ENCODE results near the gene KIF16B.
"Not testable (repeated sequence)": the region's sequence is repeated elsewhere in the genome, so short reads cannot be mapped to it uniquely, and the experiment has no call there.

Gene KIF16B

DNA sequence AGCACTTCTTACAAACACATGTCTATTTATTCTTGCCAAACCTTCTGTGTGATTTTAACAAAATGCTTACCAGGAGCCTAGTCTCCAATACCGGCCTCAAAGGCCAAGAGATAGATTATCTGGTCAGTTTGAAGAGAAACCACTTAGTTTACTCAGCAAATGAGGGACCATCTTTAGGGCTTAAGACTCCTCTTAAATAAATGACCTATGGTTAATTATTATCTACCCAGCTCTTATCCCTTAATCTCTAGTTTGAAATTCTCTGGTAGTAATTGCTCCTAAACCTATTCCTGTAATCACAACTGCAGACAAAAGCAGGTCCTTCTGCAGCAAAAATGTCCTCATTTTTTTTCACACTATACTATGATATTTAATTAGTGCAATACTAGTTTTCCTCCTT lies 301.8 kb downstream of the KIF16B start:
- H3K4me3 ChIP-seq (ENCODE audit: low read depth, low read length), result no peak overlapping the region

DNA sequence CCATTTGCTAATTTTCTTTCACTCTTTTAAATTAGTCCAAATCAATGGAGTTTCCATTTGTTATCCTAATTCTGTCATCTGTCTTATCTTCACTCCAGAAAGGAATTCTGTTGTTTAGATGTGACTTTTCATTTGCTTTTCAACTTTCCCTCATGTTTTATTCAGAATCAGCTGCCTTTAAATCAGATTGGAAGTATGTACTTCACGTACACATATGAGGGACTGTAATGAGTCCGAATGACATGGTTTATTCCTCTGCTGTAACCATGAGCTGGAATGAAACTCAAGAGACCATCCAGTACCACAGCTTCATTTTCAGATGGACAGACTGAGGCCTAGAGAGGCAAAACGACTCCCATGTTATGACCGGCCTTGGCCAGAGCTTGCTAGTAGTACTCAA lies 302.3 kb downstream of the KIF16B start:
- H3K4me3 ChIP-seq (ENCODE audit: low read depth, low read length), result no peak overlapping the region

DNA sequence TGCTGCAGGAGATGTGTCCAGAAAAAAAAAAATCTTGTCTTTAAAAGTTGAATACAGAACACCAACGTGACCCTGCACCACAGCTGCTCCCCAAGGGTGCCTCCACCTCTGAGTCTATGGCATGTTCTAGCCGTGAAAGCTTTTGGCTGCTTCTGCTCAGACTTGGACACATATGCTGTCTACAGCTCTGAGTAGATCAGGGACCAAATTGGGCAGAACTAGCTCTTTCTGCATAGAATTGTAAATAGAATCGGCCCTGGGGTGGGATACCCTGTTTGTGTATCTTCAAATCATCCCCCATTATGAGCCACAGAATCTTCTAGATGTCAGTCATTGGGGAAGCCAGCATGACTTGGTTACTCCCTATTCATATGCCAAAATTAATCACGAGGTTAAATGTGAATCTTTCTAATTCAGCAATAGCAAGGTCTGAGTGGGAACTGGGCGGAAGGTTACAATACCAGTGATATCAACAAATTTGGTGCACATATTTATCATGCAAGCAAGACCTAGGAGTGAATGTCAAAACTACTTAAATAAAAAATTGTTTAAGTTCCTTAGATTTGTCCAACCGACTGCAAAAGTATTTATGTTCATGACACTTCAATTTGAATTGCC lies 302.8 kb downstream of the KIF16B start:
- H3K4me3 ChIP-seq (ENCODE audit: low read depth, low read length), result no peak overlapping the region

DNA sequence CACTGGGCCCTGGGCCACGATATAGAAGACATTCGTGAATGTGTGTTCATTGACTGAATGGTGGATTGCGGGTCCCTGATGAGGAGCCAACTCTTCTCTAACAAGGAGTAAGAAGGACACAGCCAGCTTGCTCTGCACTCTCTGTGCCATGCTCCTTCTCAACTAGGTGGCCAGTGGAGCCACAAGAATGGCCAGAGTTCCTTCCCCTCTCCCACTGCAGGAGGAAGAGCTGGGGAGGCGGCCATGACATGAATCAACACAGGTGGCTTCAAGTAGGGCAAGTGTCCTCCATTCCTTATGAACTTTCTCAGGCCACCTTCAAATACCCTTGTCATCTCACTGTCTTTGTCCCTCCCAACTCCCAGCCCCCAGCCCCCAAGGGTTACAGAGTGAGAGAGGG lies 305.7 kb downstream of the KIF16B start:
- H3K4me3 ChIP-seq (ENCODE audit: low read depth, low read length), result no peak overlapping the region

DNA sequence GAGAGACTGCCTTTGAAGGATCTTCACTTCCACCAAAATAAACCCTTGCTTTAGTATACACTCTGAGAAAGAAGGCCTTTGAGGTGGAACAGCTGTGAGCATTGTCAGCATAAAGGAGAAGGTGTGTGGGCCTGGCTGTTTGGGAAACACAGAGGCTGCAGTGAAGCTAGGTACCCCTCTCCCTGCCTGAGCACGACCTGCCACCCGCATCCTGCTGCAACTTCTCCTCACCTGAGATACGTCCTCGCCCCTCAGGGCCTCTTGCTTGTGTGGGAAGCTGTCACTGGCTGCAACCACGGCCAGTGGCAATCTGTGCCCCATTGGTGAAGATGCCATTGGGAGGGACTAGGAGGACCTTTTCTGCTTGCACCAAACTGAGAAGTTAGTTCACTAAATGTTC lies 307.9 kb downstream of the KIF16B start:
- H3K4me3 ChIP-seq (ENCODE audit: low read depth, low read length), result no peak overlapping the region

DNA sequence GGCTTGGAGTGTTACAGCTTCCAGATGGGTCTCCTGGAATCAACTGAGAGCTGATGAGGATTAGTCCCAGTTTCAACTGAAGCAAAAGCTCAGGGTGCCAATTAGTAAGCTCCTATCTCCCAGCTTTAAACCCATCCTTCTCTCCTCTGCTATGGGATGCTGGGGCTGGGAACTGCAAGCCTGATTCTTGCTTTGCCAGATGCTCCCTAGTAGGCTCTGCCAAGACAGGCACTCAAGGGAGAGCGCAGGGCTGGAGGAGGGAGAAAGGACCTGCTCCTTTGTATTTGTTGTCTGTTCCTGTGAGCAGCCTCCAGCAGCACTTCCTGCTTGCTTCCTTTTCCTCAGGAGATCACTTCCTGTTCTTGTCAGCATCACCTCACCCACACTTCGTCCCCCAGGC lies 309.7 kb downstream of the KIF16B start:
- H3K4me3 ChIP-seq (ENCODE audit: low read depth, low read length), result no peak overlapping the region

DNA sequence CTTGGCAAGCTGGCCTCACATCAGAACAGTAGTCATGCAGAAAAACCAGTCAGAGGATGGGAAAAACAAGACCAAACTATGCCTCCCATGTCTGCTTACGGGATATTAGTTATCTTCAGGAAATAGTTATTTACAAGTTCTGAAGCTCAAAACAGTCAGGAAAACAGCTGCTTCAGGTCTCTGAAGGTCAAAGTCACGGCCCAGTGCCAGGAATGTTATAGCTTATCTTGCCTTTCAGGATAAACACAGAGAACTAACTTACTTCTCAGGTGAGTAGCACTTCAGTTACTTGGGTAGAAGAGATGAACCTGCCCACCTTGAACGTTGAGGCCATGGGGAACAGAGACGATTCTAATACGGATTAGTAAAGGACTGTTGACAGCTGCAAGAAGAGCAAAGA lies 310.7 kb downstream of the KIF16B start:
- H3K4me3 ChIP-seq (ENCODE audit: low read depth, low read length), result no peak overlapping the region

DNA sequence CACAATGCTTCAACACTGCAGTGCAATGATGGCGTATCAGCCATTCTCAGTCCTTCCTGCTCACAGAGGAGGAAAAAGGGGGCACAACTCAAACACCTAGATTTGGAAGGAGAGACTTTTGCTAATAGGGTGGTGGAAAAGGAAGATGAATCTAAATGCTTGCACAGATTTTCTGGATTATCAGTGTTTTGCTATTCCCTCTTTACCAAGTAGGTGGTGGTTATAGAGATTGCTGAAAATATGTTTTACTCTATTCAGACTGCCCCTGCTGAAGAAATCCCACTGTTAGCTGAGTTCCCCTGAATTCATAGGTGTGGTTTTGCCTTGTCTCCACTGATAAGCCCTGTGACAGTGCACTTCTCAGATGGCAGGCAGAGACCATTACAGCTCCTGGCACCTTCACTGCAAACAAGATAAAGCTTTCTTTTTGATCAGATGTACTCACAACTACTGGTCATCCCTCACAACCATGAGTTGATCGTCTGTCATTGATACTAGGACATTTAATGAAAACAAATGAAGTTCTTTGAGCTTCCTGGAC lies 311.4 kb downstream of the KIF16B start:
- H3K4me3 ChIP-seq (ENCODE audit: low read depth, low read length), result no peak overlapping the region

DNA sequence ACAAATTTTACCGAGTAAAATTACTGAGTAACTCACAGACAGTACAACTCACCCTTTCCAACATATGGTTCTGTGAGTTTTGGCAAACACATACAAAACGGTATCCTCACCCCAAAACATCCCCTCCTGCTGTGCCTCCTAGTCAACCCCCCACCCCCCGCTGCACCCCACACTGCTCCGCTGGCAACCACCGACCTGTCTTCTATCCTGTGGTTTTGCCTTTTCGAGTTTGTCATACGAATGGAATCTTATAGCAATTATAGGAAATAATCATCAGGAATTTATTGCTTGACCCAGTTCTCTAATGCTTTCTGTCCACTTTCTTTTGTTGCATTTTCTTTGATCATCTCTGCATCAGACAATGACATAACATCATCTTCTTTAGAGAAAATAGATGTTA lies 312.3 kb downstream of the KIF16B start:
- no peak overlapping the region for H3K4me3 ChIP-seq (ENCODE audit: low read depth, low read length)

DNA sequence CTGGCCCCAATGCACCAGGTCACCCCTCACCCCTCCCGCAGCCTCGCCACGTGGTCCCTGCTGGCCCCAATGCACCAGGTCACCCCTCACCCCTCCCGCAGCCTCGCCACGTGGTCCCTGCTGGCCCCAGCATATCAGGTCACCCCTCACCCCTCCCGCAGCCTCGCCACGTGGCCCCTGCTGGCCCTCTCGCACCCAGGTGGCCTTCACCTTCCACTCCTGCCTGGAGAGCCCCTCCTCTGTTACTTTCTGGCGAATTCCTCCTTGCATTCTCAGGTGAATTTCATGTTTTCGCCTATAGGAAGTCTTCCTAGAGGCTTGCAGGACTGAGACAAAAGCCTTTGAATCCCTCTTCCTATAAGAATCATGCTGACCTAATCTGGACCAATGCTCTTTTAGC lies 313.1 kb downstream of the KIF16B start:
- H3K4me3 ChIP-seq (ENCODE audit: low read depth, low read length), result not testable (repeated sequence)

DNA sequence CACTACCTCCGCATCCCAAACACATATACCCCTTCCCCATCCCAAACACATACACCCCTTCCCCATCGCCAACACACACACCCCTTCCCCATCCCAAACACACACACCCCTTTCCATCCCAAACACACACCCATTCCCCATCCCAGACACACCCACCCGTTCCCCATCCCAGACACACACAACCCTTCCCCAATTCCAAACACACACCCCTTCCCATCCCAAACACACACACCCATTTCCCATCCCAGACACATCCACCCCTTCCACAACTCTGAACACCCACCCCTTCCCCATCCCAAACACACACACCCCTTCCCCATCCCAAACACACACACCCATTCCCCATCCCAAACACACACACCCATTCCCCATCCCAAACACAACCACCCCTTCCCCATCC lies 314.5 kb downstream of the KIF16B start:
- no peak overlapping the region for H3K4me3 ChIP-seq (ENCODE audit: low read depth, low read length)

DNA sequence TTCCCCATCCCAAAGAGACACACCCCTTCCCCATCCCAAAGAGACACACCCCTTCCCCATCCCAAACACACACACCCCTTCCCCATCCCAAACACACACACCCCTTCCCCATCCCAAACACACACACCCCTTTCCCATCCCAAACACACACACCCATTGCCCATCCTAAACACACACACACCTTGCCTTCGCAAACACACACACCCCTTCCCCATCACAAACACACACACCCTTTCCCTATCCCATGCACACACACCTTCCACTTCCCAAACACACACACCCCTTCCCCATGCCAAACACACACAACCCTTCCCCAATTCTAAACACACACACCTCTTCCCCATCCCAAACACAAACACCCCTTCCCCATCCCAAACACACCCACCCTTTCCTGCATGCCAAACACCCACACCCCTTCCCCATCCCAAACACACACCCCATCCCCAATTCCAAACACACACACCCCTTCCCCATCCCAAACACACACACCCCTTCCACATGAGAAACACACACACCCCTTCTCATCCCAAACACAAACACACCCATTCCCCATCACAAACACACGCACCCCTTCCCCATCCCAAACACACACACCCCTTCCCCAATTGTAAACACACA lies 315.3 kb downstream of the KIF16B start:
- H3K4me3 ChIP-seq (ENCODE audit: low read depth, low read length), result no peak overlapping the region

DNA sequence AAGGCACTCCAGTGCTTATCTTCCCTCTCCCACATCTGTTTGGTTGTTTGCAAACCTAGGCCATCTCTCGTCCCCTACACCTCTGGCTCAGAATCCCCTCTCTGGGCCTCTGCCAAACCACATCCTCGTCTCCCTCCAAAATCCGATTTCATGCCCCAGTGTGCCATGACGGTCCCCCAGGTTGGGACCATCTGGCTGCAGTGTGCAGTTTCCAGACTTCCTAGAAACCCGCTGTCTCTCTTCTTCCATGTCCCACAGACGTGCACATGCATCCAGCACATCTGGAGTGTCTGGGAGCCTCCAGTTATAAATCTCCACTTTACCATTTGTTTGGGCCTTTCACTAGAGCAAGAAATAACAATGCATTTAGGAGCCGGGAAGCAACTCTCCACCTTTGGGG lies 316.2 kb downstream of the KIF16B start:
- H3K4me3 ChIP-seq (ENCODE audit: low read depth, low read length), result no peak overlapping the region

DNA sequence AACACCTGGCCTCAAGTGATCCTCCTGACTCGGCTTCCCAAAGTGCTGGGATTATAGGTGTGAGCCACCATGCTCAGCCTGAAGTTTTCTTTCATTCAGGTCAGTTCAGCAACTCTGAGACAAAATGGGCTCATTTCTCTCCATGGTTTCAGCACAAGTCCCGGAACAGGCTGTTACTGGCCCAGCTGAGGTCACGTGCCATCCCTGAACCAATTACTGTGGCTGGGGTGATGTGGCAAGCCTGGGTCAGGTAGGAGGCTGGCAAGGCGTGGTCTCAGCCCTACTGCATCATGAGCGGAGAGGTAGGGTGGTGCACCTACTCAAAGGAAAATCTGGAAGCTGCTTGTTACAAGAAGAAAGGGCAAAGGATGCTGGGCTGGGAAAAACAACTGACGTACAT lies 326.4 kb downstream of the KIF16B start:
- H3K4me3 ChIP-seq (ENCODE audit: low read depth, low read length), result no peak overlapping the region

DNA sequence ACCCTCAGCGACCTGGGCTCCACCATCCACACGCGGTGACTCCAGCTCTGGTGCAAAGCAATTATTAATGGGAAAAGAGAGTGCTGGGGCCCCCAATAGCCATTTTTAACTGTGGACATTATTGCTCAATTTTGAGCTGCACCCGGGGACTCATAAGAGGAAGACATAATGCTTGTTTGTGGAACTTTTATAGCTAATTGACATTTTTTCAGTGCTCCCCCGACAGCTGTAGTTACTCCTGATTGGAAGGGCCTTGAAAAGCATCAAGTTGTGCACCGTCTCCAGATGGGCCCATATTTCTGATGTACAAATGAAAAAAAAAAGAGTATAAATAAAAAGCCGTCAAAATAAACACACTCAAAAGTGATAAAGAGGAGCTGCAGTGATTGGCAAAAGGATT lies 327.0 kb downstream of the KIF16B start:
- H3K4me3 ChIP-seq (ENCODE audit: low read depth, low read length), result no peak overlapping the region

DNA sequence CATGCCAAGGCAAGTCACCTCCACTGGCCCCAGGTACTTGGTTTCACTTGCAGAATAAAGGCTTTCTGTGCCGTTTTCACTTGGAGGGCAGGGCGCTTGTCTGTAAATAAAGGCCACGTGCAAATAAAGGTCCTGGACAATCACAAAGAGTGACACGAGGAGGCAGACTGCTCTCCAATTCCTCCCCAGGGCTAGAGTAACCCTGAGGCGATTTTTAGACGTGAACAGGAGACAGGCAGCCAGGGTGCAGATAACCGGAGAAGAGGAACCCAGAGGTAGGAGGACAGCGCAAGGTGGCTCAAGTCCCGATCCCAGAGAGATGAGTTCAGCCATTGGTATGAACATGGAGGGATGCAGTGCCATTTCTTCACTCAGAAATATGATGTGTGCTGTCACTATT lies 327.4 kb downstream of the KIF16B start:
- no peak overlapping the region for H3K4me3 ChIP-seq (ENCODE audit: low read depth, low read length)

DNA sequence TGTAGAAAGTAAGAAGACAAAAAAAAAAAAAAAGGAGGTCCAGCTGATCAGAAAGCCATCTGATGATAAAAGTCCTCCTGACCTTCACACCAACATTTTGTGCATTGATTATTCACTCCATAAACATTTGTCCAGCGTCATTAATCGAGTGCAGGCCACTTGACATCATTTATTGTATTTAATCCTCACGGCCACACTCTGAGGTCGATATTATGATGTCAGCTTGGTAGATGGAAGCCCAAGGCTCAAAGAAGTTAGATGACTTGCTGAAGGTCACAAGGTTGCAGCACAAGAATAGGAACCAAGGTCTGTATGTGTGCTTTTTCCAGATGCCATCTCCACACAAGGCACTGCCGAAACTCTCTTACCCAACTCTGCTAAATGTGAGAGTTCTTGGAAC lies 328.4 kb downstream of the KIF16B start:
- no peak overlapping the region for H3K4me3 ChIP-seq (ENCODE audit: low read depth, low read length)

DNA sequence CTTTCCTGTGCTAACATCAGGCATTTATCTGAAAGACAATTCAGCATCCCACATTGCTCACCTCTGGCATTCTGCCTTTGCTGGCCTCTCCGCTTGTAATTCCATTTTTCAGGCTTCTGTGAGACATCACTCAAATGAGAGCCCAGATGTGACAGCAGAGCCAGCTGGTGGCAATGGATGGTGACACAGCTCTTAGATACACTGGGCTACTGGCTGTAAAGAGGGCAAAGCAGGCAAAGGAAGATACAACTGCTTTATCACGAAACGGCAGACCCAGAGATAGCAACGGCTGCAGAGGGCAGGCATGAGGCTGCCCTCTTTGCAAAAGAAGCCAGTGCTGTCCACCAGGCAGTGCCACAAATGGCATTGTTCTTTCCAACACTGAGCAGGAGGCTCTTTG lies 329.8 kb downstream of the KIF16B start:
- H3K4me3 ChIP-seq (ENCODE audit: low read depth, low read length), result no peak overlapping the region

DNA sequence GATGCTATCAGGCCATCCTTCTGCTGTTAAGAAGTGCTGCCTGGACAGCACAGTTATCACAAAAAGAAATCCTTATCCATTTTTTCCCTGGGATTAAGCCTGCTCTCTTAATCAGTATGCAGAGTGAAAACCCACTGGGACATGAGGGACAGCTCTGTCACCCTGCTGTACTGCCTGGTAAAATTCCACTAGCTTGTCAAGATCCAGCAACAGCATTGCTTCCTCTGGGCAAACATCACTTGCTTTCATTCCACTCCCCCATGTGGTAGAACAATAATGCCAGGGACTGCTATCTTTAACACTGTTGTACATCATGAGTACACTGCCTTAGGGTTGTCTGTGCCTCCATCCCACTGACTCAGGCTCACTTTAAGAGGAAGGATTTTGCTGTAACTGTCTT lies 331.3 kb downstream of the KIF16B start:
- H3K4me3 ChIP-seq (ENCODE audit: low read depth, low read length), result no peak overlapping the region

DNA sequence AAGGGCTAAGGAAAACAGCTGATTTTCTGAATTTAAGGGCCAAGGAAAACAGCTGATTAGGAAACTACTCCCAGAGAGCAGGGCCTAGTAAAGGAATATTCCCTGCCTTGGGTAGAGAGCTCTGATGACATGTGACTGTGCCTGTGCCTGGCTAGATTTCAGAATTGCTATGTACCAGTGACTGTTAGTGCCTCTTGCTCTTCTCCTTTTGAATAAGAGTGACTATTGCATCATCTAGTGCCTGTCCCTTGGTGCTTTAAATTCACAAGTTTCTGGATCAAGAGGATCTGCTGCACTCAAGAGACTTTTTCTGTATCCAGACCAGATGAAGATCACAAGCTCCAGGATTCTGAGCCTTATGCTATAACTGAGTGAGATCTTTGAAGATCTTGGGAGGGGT lies 332.9 kb downstream of the KIF16B start:
- no peak overlapping the region for H3K4me3 ChIP-seq (ENCODE audit: low read depth, low read length)

DNA sequence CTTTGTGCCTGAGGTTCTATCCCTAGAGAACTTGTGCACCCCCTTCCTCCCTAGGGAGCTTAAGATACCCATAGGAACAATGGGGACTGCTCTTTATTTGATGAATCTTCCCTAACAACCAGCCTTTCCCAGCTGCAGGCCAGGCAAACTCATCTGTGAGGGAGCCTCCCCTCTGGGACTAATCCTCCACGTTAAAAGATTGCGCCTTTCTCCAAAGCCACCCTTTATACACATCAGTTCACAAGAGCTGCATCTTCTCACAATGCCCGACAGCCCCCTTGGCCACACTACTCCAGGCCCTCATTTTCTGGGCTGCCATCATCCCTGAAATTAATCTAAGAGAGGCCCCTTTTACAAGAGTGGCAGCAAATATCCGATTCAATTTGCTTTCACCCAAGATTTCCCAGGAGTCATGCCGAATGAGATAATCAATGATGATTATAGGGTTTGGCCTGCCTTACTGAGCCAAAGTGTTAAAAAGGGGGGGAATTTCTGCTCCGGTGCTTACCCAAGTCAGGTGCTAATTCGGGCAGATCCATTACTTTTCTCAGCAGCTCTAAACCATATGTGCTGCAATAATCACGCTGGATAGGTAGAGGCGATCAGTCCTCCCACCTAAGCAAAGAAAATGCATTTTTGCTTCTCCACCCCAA lies 336.5 kb downstream of the KIF16B start:
- no peak overlapping the region for H3K4me3 ChIP-seq (ENCODE audit: low read depth, low read length)

DNA sequence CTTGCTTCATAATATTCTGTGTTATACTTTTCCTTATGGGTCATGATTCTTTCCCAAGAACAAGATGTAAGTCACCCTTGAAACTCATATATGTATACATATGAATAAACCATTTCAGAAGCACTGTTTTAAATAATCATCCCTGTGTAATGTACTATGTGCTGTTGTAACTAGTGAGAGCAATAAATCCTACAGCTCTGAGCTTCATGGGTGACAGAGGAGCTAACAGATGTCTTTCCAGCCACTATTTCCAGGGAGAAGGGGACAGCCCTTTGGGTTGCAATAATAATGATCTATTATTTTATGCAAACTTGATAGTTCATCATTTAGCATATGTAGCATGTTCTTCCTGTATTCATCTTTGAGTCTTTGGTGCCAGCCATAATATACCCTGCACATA lies 342.8 kb downstream of the KIF16B start:
- H3K4me3 ChIP-seq (ENCODE audit: low read depth, low read length), result no peak overlapping the region

Data from iPS-11a (cell line).